ENCODE data around the gene JAKMIP3.

GRCh38 chr10:132020456-132020855 lies 45.3 kb upstream of the JAKMIP3 start:
- TF ChIP-seq, protein P1, sequence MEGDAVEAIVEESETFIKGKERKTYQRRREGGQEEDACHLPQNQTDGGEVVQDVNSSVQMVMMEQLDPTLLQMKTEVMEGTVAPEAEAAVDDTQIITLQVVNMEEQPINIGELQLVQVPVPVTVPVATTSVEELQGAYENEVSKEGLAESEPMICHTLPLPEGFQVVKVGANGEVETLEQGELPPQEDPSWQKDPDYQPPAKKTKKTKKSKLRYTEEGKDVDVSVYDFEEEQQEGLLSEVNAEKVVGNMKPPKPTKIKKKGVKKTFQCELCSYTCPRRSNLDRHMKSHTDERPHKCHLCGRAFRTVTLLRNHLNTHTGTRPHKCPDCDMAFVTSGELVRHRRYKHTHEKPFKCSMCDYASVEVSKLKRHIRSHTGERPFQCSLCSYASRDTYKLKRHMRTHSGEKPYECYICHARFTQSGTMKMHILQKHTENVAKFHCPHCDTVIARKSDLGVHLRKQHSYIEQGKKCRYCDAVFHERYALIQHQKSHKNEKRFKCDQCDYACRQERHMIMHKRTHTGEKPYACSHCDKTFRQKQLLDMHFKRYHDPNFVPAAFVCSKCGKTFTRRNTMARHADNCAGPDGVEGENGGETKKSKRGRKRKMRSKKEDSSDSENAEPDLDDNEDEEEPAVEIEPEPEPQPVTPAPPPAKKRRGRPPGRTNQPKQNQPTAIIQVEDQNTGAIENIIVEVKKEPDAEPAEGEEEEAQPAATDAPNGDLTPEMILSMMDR (IDR thresholded peaks at IDR 0.05) = no peak
- no peak for TF ChIP-seq POLR2A (IDR thresholded peaks at IDR 0.05)
